GM04503 (cell line): ENCODE data around the gene ASB9.
"Not testable (repeated sequence)": the region's sequence is repeated elsewhere in the genome, so short reads cannot be mapped to it uniquely, and the experiment has no call there.

Experiments
- DNase-seq: peaks from one replicate; pipeline ENCODE4 v3.0.0-alpha.2; 2012; ENCODE audit warnings: low read depth

Gene ASB9

GRCh38 chrX:15241301-15241700 is 28.6 kb downstream of the ASB9 start:
- no peak for DNase-seq

GRCh38 chrX:15240414-15240813 is 29.5 kb downstream of the ASB9 start:
- no peak for DNase-seq

- DNase-seq: no peak
These were observed 33.7 kb downstream of the ASB9 start for GRCh38 chrX:15236146-15236545.

- DNase-seq: no peak
These were observed 34.9 kb downstream of the ASB9 start for GRCh38 chrX:15235001-15235400.

GRCh38 chrX:15233416-15234015 is 36.4 kb downstream of the ASB9 start:
- DNase-seq: no peak

GRCh38 chrX:15224747-15225146 is 45.1 kb downstream of the ASB9 start:
- no peak for DNase-seq

DNA sequence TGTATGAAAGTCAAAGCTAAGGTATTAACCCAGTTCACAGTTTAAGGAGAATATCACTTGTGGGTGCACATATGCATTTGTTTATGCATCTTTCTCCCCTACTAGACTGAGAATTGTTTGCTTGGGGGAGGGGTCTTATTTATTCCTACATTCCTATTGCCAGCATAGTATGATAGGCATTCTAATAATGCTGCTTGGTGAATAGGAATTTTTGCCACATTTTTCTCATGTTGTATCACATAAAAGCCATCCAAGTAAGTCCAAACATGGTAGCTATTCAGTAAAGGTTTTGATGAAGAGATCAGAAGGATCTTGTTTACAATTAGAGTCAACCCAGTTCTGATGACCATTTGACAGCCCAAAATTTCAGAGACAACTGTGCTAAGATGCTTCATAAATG is 48.6 kb downstream of the ASB9 start:
- DNase-seq: no peak

- no peak for DNase-seq
These were observed 52.7 kb downstream of the ASB9 start for GRCh38 chrX:15217161-15217560.

DNA sequence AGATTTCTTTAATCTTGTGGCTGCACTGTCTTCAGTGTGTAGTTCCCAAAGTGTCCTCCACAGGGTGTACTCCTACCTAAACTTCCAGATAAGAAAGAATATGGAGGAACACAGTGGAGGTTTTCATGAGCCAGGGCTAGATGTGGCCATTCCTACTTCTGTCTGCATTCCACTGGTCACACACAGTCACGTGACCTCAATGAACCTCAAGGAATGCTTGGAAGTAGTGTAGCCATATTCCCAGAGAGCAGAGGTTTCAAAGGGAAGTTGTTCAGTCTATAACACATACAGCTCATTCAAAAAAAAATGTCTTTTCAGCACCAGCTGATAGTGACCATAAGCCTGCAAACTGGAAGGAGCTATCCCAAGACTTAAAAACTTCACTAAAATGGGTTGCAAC is 53.6 kb downstream of the ASB9 start:
- DNase-seq: no peak

- no peak for DNase-seq
These were observed 54.5 kb downstream of the ASB9 start for GRCh38 chrX:15215366-15215765.

- DNase-seq: no peak
These were observed 55.3 kb downstream of the ASB9 start for GRCh38 chrX:15214588-15214987.

DNA sequence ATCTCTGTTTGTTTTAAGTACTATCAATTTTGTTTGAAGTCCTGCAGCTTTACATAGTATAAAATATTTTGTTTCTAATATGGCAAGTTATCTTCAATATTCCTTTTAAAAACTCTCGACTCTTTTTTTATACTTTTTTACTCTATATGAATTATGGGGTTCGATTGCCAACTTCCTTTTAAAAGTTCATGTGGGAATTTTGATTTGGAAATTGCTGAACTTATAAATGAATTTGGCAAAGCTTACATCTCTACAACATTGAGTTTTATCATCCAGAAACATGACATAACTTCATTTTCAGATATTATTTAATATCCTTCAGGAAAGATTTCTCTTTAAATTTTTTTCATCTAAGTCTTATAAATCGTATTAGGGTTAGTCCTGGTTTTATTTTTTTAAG is 60.8 kb downstream of the ASB9 start:
- no peak for DNase-seq

DNA sequence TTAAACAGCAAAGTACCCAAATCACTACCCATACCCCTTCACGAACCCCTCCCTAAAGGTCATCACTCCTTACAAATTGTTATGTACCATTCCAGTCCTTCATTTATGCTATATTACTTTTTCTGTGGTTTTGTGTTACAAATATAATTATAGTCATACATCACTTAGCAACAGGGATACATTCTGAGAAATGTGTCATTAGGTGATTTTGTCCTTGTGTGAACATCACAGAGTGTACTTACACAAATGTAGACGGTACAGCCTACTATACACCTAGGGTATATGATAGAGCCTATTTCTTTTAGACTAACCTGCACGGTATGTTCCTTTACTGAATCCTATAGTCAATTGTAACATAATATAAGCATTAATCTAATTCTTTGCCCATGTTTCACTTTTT is 61.9 kb downstream of the ASB9 start:
- no peak for DNase-seq

DNA sequence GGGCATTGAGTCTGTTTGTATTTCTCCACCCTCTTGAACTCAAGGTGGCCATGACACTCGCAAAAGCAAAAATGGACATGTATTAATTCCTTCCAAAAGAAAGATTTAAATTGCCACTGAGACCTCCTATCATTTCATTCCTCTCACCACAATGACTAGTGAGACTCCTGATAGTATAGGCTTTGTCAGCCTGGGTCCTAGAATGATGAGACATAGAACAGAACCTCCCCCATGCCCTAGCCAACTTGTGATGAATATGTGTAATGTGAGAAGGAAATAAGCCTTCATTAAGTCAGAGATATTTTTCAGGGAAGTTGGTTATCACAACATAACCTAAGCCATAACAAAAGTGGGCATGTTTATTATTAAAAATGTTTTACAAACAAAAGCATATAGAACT is 62.5 kb downstream of the ASB9 start:
- no peak for DNase-seq

DNA sequence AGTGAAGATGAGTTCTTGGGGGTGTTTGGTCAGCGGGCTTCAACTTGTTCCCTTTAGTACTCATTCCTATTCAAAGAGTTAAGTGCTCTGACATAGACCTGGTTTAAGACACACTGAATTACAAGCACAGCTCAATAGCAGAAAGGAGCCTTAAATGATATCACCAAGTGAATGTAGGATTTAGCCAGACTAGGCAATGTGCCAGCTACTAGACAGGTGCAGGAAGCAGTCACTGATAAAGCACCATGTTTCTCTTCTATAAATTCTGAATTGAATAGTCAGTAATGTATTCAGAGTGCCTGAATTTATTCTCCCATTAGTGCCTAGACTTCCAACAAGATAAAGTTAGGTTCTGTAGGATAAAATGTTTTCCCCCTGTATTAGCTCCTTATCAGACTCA is 63.6 kb downstream of the ASB9 start:
- no peak for DNase-seq

- DNase-seq: no peak
These were observed 65.6 kb downstream of the ASB9 start for GRCh38 chrX:15204130-15204751.

DNA sequence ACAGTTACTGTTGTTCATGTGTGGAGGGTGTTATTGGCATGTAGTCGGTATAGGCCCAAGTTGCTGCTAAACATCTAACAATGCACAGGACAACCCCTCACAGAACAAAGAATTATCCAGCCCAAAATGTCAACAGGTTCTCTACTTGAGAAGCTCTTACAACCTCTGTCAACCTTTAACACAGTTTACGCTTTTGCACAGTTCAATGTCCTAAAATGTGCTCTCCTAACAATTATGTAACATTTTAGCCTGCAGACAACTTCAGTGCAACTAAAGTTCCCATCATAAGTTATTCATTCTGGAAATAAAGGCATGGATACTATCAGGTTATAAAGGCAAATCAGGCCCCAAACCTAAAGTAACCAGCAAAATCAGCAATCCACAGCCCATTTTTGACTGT is 66.2 kb downstream of the ASB9 start:
- no peak for DNase-seq

DNA sequence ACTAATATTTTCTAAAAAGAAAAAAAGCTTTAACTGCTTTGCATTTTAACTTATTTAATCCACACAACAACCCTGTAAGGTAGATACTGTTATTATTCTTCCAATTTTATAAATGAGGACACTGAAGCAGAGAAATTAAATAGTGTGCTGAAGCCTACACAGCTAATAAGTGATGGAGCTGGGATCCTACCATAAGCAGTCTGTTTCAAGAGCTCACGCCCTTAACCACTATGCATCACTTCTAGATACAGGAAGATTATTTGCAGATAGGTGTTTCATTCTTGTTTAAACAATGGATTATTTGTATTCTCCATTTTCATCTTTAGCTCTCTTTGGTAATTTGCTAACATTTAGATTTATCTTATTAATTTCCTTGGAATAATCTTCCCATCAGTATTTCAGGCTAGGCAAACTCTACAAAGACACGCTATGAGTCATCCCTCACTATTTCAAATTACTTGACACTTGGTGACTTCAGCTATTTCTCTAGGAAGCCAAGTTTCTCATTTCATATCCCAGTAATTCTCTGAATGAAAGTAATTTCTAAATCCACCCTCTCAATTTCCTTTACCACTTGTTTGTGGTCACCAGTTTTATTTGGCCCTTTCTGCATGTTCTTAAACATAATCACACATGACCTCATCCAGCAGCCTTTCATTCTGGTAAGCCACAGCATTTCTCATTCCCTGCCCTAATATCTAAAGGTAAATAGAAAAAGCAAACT is 67.3 kb downstream of the ASB9 start:
- DNase-seq: peak; percentile 47

GRCh38 chrX:15200871-15201270 is 69.0 kb downstream of the ASB9 start:
- DNase-seq: no peak

DNA sequence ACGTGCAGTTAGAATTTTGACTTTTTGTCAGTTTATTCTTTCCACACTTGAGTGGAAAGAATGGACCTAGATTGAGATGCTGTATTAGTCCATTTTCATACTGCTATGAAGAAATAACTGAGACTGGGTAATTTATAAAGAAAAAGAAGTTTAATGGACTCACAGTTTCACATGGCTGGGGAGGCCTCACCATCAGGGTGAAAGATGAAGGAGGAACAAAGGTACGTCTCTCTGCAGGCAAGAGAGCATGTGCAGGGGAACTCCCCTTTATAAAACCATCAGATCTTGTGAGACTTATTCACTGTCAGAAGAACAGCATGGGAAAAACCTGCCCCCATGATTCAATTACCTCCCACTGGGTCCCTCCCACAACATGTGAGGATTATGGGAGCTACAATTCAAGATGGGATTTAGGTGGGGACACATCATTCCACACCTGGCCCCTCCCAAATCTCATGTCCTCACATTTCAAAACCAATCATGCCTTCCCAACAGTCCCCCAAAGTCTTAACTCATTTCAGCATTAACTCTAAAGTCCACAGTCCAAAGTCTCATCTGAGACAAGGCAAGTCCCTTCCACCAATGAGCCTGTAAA is 71.2 kb downstream of the ASB9 start:
- DNase-seq: not testable (repeated sequence)

DNA sequence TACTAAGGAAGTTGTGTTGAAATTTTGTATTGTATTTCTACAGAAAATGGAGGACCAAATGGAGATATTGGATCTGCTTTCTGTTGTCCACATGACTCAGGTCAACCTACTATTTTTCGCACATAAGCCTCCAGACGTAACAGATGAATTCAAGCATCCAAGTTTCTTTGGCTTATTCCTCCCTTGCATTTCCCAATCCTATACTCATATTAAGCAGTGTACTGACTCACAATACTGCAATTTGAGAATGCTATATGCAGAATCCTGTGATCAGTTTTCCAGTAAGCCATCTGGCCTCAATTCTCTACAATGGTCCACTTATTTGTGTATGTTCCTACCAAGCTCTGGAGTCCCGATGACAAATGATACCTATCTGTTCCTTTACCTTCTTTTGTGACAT is 75.7 kb downstream of the ASB9 start:
- DNase-seq: no peak
